ENCODE results near the gene PDE6H.

PDE6H gene

GRCh38 chr12:15005064-15005463, 32.2 kb downstream of the PDE6H start:
- no peak for DNase-seq

GRCh38 chr12:15007551-15007950, 34.7 kb downstream of the PDE6H start:
- DNase-seq = no peak

- DNase-seq = no peak
Measured at GRCh38 chr12:15011162-15011561, 38.3 kb downstream of the PDE6H start.

GRCh38 chr12:15013634-15014179, 40.9 kb downstream of the PDE6H start:
- no peak for DNase-seq

- DNase-seq = no peak
Measured at GRCh38 chr12:15014708-15015107, 41.9 kb downstream of the PDE6H start.

GRCh38 chr12:15015121-15015520, 42.3 kb downstream of the PDE6H start:
- DNase-seq = no peak

- DNase-seq = no peak
Measured at GRCh38 chr12:15020156-15020555, 47.3 kb downstream of the PDE6H start.
